Loucy (cell line): Measurements from ENCODE around the gene GIT2.

Experiments used
- H2AFZ ChIP-seq: fragments of 200-600 bp; sonication (generic); 2 replicates; pipeline ENCODE4 v1.6.0; 2016; ENCODE audit warnings: antibody characterized with exemption, mild to moderate bottlenecking, low read length, moderate library complexity
- H3F3A ChIP-seq: fragments of 200-600 bp; 2 replicates; pipeline ENCODE4 v1.6.0; 2016; ENCODE audit warnings: antibody characterized with exemption, low read depth, mild to moderate bottlenecking
- H3K27me3 ChIP-seq: fragments of 200-600 bp; sonication (generic); 2 replicates; pipeline ENCODE4 v1.6.1; 2014; ENCODE audit warnings: low read length, mild to moderate bottlenecking; ENCODE audit not compliant: insufficient read depth, poor library complexity, severe bottlenecking
- H3K36me3 ChIP-seq: fragments of 200-600 bp; sonication (generic); 2 replicates; pipeline ENCODE4 v1.6.1; 2016; ENCODE audit warnings: low read length; ENCODE audit not compliant: insufficient read depth
- H3K4me1 ChIP-seq: fragments of 200-600 bp; sonication (generic); 2 replicates; pipeline ENCODE4 v1.5.1; 2014; ENCODE audit warnings: low read length, mild to moderate bottlenecking; ENCODE audit not compliant: insufficient read depth, poor library complexity, severe bottlenecking
- H3K4me2 ChIP-seq: fragments of 200-600 bp; sonication (generic); 2 replicates; pipeline ENCODE4 v1.6.0; 2014; ENCODE audit warnings: antibody characterized with exemption, low read length, low read depth, mild to moderate bottlenecking; ENCODE audit not compliant: poor library complexity, severe bottlenecking
- H3K4me3 ChIP-seq: fragments of 200-600 bp; sonication (generic); 2 replicates; pipeline ENCODE4 v1.5.1; 2014; ENCODE audit warnings: low read length, mild to moderate bottlenecking, mixed read lengths; ENCODE audit not compliant: poor library complexity, severe bottlenecking
- H3K79me2 ChIP-seq: fragments of 200-600 bp; sonication (generic); 2 replicates; pipeline ENCODE4 v1.6.1; 2014; ENCODE audit warnings: low read length; ENCODE audit not compliant: insufficient read depth
- H3K9ac ChIP-seq: fragments of 200-600 bp; sonication (generic); 2 replicates; pipeline ENCODE4 v1.6.0; 2014; ENCODE audit warnings: mild to moderate bottlenecking, low read depth, low read length, moderate library complexity; ENCODE audit not compliant: poor library complexity, severe bottlenecking
- H3K9me2 ChIP-seq: fragments of 200-600 bp; sonication (generic); replicated peaks from 2 replicates; pipeline ENCODE4 v1.6.1; 2016; ENCODE audit warnings: low read depth, low read length, mixed read lengths
- H3K9me3 ChIP-seq: fragments of 200-600 bp; sonication (generic); 2 replicates; pipeline ENCODE4 v1.6.1; 2014; ENCODE audit warnings: mild to moderate bottlenecking, antibody characterized with exemption, low read length, low read depth; ENCODE audit not compliant: insufficient read depth
- H4K20me1 ChIP-seq: fragments of 200-600 bp; sonication (generic); 2 replicates; pipeline ENCODE4 v1.6.0; 2014; ENCODE audit warnings: antibody characterized with exemption, low read length, mild to moderate bottlenecking; ENCODE audit not compliant: insufficient read depth, poor library complexity, severe bottlenecking
- EZH2phosphoT487 ChIP-seq: fragments of 200-600 bp; IDR thresholded peaks from 2 replicates; pipeline ENCODE4 v1.6.1; 2018; ENCODE audit warnings: antibody characterized with exemption, mild to moderate bottlenecking, moderate library complexity, borderline replicate concordance
- TF ChIP-seq, protein P1 (sequence below): fragments of 200-600 bp; sonication (generic); conservative IDR thresholded peaks from 2 replicates; pipeline ENCODE4 v1.5.1; 2014; ENCODE audit warnings: mild to moderate bottlenecking, antibody characterized with exemption, low read length

Gene GIT2

GRCh38 chr12:109952160-109952858, 43.9 kb downstream of the GIT2 start:
- Histone ChIP-seq H3K9me2 (no peaks in the 10 kb centered on the region), H3F3A (no peaks in the 10 kb centered on the region), H3K4me1 (peaks cover 6% of the 10 kb centered on the region), H3K4me2 (no peak overlapping the region), H3K36me3 (peaks cover 80% of the 10 kb centered on the region), H3K4me3 (no peak overlapping the region), H4K20me1 (no peaks in the 10 kb centered on the region), H3K27me3 (no peaks in the 10 kb centered on the region), H3K79me2 (no peaks in the 10 kb centered on the region), H3K9ac (no peak overlapping the region), H3K9me3 (no peaks in the 10 kb centered on the region), H2AFZ (no peak overlapping the region)
- TF ChIP-seq, protein P1, sequence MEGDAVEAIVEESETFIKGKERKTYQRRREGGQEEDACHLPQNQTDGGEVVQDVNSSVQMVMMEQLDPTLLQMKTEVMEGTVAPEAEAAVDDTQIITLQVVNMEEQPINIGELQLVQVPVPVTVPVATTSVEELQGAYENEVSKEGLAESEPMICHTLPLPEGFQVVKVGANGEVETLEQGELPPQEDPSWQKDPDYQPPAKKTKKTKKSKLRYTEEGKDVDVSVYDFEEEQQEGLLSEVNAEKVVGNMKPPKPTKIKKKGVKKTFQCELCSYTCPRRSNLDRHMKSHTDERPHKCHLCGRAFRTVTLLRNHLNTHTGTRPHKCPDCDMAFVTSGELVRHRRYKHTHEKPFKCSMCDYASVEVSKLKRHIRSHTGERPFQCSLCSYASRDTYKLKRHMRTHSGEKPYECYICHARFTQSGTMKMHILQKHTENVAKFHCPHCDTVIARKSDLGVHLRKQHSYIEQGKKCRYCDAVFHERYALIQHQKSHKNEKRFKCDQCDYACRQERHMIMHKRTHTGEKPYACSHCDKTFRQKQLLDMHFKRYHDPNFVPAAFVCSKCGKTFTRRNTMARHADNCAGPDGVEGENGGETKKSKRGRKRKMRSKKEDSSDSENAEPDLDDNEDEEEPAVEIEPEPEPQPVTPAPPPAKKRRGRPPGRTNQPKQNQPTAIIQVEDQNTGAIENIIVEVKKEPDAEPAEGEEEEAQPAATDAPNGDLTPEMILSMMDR = no peak
- TF ChIP-seq EZH2phosphoT487 = no peak

DNA sequence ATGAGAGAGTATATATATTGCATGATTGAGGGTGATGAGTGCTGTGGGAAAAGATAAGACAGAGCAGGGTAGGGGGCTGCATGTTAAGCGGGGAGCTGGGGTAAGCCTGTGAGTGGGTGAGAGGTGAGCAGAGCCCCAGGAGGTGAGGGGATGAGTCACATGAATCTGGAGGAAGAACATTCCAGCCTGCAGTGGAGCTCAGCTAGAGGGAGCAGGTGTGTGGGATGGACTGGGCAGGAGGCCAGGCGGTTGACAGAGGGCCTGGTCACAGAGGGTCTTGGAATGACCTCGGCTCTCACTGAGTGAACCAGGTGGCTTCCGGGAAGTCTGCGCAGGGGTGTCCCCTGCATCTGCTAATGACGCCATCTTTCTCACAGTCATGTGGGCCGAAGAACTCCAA, 44.4 kb downstream of the GIT2 start:
- Histone ChIP-seq H3K4me2 (no peak overlapping the region), H4K20me1 (no peaks in the 10 kb centered on the region), H3K27me3 (no peaks in the 10 kb centered on the region), H3K36me3 (peaks cover 81% of the 10 kb centered on the region), H3K4me3 (no peak overlapping the region), H3K9me3 (no peaks in the 10 kb centered on the region), H3K79me2 (no peaks in the 10 kb centered on the region), H3F3A (no peaks in the 10 kb centered on the region), H2AFZ (no peak overlapping the region), H3K4me1 (peaks cover 10% of the 10 kb centered on the region), H3K9me2 (no peaks in the 10 kb centered on the region), H3K9ac (no peak overlapping the region)
- TF ChIP-seq, protein P1 = no peak
- no peak for TF ChIP-seq EZH2phosphoT487

GRCh38 chr12:109951136-109951535, 45.0 kb downstream of the GIT2 start:
- H3K9ac ChIP-seq = no peak overlapping the region
- no peak for TF ChIP-seq EZH2phosphoT487
- TF ChIP-seq, protein P1 = no peak
- H3K36me3 ChIP-seq = peaks cover 81% of the 10 kb centered on the region
- H3K4me2 ChIP-seq = no peak overlapping the region
- no peak overlapping the region for H2AFZ ChIP-seq
- no peaks in the 10 kb centered on the region for H3K9me2 ChIP-seq
- no peaks in the 10 kb centered on the region for H3F3A ChIP-seq
- peaks cover 10% of the 10 kb centered on the region for H3K4me1 ChIP-seq
- no peaks in the 10 kb centered on the region for H3K9me3 ChIP-seq
- no peaks in the 10 kb centered on the region for H3K79me2 ChIP-seq
- H3K4me3 ChIP-seq = no peak overlapping the region
- H3K27me3 ChIP-seq = no peaks in the 10 kb centered on the region
- no peaks in the 10 kb centered on the region for H4K20me1 ChIP-seq
